GM18873 (cell line): ENCODE measurements around the gene PLXNA1.

Experiments
- ATAC-seq: cut with Tn5 transposase; IDR thresholded peaks from one replicate; pipeline ENCODE4 v1.9.1; 2021; ENCODE audit warnings: mild to moderate bottlenecking, moderate library complexity, moderate number of reproducible peaks; ENCODE audit not compliant: unreplicated experiment, low FRiP score

PLXNA1 gene

GRCh38 chr3:127032296-127032990 is 49.5 kb downstream of the PLXNA1 start:
- ATAC-seq: no peak
